Neural crest cell (in vitro differentiated cells): Measurements from ENCODE around the gene ZNF44. TPM values are rescaled to one million over a fixed set of nuclear protein-coding genes. Genes with fewer than 3 reads are reported as not detected.

Source experiments
- DNase-seq: peaks from one replicate; pipeline ENCODE4 v3.0.0; 2021; ENCODE audit warnings: low read depth, mixed read lengths, low spot score
- H3K27ac Mint-ChIP-seq: one replicate; pipeline ENCODE4 v1.8.0; 2021; ENCODE audit warnings: mild to moderate bottlenecking, mixed read lengths; ENCODE audit not compliant: unreplicated experiment
- H3K27me3 Mint-ChIP-seq: 2 replicates; pipeline ENCODE4 v1.8.0; 2021; ENCODE audit warnings: low read depth, mild to moderate bottlenecking, mixed read lengths
- H3K36me3 Mint-ChIP-seq: 2 replicates; pipeline ENCODE4 v1.8.0; 2021; ENCODE audit warnings: low read depth, mild to moderate bottlenecking, mixed read lengths
- H3K4me1 Mint-ChIP-seq: 2 replicates; pipeline ENCODE4 v1.8.0; 2021; ENCODE audit warnings: mixed read lengths
- H3K4me3 Mint-ChIP-seq: one replicate; pipeline ENCODE4 v1.8.0; 2021; ENCODE audit warnings: mild to moderate bottlenecking, mixed read lengths
- H3K9me3 Mint-ChIP-seq: 2 replicates; pipeline ENCODE4 v1.8.0; 2021; ENCODE audit warnings: mixed read lengths
- total RNA-seq: library from RNA; stranded (reverse); gene quantifications from 2 replicates; pipeline ENCODE4 v1.2.1, GENCODE V29; 2021
- TF ChIP-seq, protein P1 (sequence below): fragments of 200-600 bp; sonication (generic); conservative IDR thresholded peaks from 2 replicates; pipeline ENCODE4 v1.5.0; 2021; ENCODE audit warnings: antibody characterized with exemption, mild to moderate bottlenecking

Gene ZNF44
- total RNA-seq, 1 donor from 2014 or later: 5.8 TPM

DNA sequence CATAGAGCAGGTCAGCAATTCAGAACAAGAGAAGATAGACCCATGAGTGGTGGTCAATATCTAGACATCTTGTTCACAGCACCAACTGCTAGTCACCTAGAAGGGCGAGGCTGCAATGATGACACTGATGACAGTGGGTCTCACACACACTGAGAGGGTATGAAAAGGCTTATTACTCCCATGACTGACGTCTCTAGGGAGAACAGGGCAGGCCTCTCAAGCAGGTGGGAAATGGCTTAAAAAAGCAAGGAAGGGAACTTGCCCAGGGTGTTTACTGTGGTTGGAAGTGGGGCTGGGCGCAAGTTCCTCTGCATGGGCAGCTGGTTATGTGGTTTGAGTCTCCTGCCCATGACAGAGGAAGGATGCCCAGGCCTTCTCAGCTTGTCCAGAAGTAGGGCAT, 33.8 kb downstream of the ZNF44 start:
- Mint-ChIP-seq H3K36me3 (peaks cover 24% of the 10 kb centered on the region), H3K4me1 (no peaks in the 10 kb centered on the region), H3K27me3 (no peaks in the 10 kb centered on the region), H3K4me3 (no peak overlapping the region), H3K27ac (no peak overlapping the region), H3K9me3 (peaks cover 19% of the 10 kb centered on the region)
- DNase-seq: no peak
- TF ChIP-seq, protein P1, sequence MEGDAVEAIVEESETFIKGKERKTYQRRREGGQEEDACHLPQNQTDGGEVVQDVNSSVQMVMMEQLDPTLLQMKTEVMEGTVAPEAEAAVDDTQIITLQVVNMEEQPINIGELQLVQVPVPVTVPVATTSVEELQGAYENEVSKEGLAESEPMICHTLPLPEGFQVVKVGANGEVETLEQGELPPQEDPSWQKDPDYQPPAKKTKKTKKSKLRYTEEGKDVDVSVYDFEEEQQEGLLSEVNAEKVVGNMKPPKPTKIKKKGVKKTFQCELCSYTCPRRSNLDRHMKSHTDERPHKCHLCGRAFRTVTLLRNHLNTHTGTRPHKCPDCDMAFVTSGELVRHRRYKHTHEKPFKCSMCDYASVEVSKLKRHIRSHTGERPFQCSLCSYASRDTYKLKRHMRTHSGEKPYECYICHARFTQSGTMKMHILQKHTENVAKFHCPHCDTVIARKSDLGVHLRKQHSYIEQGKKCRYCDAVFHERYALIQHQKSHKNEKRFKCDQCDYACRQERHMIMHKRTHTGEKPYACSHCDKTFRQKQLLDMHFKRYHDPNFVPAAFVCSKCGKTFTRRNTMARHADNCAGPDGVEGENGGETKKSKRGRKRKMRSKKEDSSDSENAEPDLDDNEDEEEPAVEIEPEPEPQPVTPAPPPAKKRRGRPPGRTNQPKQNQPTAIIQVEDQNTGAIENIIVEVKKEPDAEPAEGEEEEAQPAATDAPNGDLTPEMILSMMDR: no peak

DNA sequence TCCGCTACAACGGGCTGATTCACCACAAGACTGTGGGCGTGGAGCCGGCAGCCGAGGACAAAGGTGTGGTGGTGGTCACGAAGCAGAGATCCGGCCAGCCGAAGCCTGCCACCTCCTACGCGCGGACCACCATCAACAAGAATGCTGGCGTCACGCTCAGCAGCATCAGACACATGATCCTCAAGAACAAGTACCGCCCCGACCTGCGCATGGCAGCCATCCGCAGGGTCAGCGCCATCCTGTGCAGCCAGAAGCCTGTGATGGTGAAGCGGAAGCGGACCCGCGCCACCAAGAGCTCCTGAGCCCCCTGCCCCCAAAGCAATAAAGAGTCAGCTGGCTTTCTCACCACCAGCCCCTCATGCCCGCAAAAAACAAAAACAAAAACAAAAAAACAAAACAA, 34.4 kb downstream of the ZNF44 start:
- H3K36me3 Mint-ChIP-seq: peaks cover 19% of the 10 kb centered on the region
- H3K9me3 Mint-ChIP-seq: peaks cover 14% of the 10 kb centered on the region
- H3K4me1 Mint-ChIP-seq: no peaks in the 10 kb centered on the region
- no peaks in the 10 kb centered on the region for H3K27me3 Mint-ChIP-seq
- TF ChIP-seq, protein P1: no peak
- H3K27ac Mint-ChIP-seq: no peak overlapping the region
- H3K4me3 Mint-ChIP-seq: no peak overlapping the region
- DNase-seq: no peak

- TF ChIP-seq, protein P1: no peak
- H3K27me3 Mint-ChIP-seq: no peaks in the 10 kb centered on the region
- peaks cover 6% of the 10 kb centered on the region for H3K9me3 Mint-ChIP-seq
- DNase-seq: no peak
- H3K27ac Mint-ChIP-seq: no peak overlapping the region
- no peak overlapping the region for H3K4me3 Mint-ChIP-seq
- H3K36me3 Mint-ChIP-seq: peaks cover 9% of the 10 kb centered on the region
- no peaks in the 10 kb centered on the region for H3K4me1 Mint-ChIP-seq
Measured at GRCh38 chr19:12255372-12255771, 39.3 kb downstream of the ZNF44 start.

DNA sequence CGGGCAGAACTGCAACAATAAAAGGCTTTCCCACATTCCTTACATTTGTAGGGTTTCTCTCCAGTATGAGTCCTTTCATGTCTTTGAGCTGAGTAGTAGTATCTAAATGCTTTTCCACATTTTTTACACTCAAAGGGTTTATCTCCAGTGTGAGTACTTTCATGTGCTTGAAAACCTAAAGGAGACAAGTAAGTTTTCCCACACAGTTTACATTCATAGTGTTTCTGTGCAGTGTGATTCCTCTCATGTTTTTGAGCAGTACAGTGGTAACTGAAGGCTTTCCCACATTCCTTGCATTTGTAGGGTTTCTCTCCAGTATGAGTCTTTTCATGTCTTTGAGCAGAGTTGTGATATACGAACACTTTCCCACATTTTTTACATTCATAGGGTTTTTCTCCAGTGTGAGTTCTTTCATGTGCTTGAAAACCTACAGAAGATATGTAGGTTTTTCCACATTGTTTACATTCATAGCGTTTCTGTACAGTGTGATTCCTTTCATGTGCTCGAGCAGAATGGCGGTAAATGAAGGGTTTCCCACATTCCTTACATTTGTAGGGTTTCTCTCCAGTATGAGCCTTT, 47.0 kb downstream of the ZNF44 start:
- H3K27me3 Mint-ChIP-seq: no peaks in the 10 kb centered on the region
- no peaks in the 10 kb centered on the region for H3K4me1 Mint-ChIP-seq
- no peak overlapping the region for H3K4me3 Mint-ChIP-seq
- H3K27ac Mint-ChIP-seq: no peak overlapping the region
- DNase-seq: no peak
- peaks cover 49% of the 10 kb centered on the region for H3K36me3 Mint-ChIP-seq
- TF ChIP-seq, protein P1: no peak
- H3K9me3 Mint-ChIP-seq: peaks cover 35% of the 10 kb centered on the region

DNA sequence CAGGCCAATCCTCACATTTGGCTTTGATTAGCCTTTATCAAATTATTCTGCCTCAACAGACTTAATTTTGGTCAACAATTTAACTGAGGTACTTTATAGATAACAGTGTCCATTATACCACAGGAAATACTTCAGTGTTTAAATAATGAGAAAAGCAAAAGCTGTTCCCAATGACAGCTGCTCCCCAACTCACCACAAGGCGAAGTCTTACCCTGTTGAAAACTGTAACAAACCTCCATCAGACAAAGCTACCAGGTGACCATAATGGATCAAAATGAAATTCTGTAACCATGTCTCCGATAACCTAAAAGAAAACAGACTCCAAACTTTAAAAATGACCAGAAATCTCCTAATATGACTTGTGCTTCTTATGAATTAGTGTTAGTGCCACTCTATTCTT, 50.3 kb downstream of the ZNF44 start:
- Mint-ChIP-seq H3K36me3 (peaks cover 49% of the 10 kb centered on the region), H3K27me3 (no peaks in the 10 kb centered on the region), H3K27ac (no peak overlapping the region), H3K4me1 (no peaks in the 10 kb centered on the region), H3K4me3 (no peak overlapping the region), H3K9me3 (peaks cover 32% of the 10 kb centered on the region)
- TF ChIP-seq, protein P1: peak; percentile 37
- DNase-seq: no peak
